T follicular helper cell (primary cell): Measurements from ENCODE around the gene CSNK1D.
A peak's percentile ranks its signal among the peaks of the same experiment; 100 is the strongest.

Experiments
- DNase-seq: peaks from one replicate; pipeline ENCODE4 v3.0.0-alpha.2; 2020; ENCODE audit warnings: low read depth

CSNK1D gene

GRCh38 chr17:82310877-82311276, 37.4 kb upstream of the CSNK1D start:
- DNase-seq = no peak

DNA sequence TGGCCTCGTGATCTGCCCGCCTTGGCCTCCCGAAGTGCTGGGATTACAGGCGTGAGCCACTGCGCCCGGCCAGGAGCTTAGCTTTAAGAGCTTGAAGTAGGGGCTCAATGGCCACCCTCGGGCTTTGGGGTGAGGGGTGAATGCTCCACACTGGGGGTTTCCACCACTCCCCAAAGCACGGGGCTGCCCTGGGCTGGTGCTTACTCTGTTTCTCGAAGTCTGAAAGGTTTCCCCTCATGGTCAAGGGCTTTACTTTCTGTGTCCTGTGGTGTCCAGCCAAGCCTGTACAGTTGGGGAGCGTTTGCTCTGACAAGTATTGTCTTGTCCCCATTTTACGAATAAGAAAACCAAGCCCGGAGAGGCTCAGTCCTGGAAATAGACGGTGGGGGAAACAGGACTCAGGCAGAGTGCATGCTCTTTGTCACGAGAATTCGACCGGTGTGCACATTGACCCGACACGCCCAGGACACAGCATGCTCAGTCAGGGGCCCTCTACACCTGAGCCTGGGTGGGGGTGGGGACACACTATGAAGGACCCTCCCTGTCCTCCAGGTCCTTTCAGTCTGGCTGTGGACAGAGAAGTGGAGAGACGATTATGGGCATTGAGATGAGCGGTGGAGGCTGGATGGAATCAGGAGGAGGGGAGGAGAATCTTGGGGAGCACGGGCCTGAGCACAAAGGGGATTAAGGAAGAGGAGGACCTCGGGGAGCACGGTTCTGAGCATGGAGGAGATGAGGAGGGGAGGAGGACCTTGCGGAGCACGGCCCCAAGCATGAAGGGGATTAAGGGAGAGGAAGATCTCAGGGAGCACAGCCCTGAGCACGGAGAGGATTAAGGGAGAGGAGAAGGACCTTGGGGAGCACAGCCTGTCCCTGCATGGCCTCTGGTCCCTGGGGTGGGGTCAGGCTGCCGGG, 36.4 kb upstream of the CSNK1D start:
- no peak for DNase-seq

DNA sequence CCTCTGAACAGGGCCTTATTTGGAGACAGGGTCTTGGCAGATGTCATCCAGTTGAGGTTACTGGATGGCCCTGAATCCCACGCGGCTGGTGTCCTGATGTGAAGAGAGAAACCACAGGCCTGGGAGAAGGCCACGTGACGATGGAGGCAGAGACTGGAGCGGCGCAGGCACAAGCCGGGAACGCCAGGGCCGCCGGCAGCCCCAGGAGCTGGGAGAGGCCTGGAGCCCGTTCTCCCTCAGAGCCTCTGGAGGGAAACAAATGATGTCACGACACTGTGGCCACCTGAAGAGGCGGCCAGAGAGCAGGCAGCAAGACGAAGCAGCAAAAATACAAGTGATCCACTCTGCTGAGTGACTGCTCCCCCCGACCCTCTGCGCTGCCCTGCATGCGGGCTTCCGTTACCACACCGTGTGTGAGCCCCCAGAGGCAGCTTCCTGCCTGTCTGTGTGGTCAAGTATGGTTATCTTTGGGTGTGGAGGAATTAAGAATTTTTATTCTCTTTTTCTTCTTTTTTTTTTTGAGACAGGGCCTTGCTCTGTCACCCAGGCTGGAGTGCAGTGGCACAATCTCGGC, 32.3 kb upstream of the CSNK1D start:
- no peak for DNase-seq

- DNase-seq = no peak
Measured at GRCh38 chr17:82304826-82305726, 31.6 kb upstream of the CSNK1D start.

GRCh38 chr17:82303944-82304808, 30.7 kb upstream of the CSNK1D start:
- no peak for DNase-seq

- no peak for DNase-seq
Measured at GRCh38 chr17:82302991-82303943, 29.8 kb upstream of the CSNK1D start.

DNA sequence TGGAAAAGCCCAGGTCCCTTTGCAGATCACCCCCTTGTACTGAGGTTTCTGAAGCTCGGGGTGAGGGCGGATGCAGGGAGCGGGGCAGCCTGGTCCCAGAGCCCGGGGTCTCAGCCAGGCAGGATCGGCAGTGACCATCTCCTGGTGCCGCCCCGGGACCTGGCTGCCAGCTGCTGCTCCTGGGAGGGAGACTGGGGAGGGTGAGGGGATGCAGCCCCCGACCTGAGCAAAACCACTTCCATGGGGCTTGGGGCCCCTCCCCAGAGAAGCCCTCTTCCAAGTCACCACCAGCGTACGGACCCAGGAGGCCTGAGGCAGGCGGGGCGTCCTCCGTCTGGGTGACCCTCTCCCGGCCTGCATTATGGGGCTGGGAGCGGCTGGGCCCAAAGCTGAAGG, 29.1 kb upstream of the CSNK1D start:
- DNase-seq = no peak

DNA sequence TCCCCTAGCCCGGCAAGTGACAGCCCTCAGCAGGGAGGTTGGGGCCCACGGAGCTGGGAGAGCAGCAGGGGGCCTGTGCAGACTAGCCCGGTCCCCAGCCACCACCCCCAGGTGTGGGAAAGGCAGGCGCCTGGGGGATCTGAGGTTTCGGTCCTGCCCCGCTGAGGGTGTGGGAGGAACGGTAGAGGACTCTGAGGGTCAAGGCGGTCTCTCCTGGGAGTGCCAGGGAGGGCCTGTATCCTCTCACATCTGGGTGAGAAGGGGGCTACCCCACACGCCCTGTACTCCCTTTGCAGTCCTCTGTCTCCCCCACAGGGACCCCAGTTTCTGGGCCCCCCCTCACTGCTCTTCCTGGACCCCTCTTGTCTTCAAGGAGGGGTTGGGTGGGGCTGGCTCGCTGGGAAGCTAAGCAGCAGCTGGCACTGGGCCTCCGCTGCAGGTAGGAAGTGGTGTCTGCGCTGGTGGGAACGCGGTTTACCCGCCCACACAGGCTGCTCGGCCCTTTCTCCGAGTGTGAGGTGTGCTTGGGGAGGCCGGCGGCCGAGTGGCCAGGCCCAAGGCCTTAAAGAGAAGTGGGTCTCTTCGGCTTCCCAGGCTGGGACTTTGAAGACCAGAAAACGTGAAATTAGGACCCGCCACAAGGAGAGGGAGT, 28.5 kb upstream of the CSNK1D start:
- DNase-seq = no peak

DNA sequence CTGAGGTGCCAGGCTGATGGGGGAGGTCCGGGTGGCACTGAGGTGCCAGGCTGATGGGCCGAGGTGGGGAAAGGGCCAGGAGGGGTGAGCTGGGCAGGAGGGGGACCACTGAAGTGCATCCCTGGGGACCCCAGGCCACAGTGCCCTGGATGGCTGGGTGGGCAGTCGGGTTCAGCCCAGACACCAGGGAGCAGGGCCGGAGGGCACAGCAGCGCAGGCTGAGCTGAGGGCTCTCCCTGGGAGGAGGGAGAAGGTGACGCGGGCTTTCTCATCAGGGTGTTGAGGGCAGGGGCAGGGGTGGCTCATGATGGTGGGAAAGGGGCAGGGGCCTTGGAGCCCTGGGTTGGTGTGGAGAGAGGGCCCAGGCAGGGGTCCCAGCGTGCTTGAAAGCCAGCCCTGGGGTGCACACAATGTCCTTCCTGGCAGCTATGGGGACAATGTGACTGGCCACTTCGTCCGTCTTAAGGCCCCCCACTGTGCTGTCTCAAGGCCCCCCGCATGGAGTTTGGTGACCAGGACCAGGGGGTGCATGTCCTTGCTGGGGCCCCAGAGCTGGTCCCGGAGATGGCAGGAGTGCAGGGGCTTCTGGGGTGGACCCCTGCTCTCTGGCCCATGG, 27.9 kb upstream of the CSNK1D start:
- DNase-seq = no peak

DNA sequence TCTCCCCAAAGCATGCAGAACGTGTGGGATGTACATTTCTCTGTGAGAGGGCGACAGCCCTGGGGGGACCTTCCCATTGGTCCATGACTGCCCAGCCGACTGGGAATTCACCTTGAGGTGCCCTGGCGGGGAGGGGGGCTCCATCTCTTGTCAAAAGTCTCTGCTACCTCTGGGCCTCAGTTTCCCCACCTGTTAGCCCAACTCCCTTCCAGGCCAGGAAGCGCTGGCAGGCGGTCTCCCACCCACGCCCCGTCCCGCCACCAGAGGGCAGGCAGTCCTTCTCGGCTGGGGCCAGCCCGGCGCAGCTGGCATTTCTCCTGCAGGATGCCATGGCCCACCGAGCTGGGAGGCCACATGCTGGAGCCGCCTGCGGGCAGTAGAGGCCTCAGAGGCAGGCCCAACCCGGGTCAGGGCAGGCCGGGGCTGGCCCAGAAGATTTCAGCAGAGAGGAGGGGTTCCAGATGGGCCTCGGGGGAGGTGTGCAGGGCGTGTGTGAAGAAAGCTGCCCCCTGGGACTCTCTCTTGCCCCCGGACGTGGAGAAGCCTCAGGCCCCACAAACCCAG, 27.3 kb upstream of the CSNK1D start:
- peak; percentile 48 for DNase-seq

- no peak for DNase-seq
Measured at GRCh38 chr17:82300228-82300627, 26.7 kb upstream of the CSNK1D start.

- DNase-seq = no peak
Measured at GRCh38 chr17:82299452-82299851, 26.0 kb upstream of the CSNK1D start.

- no peak for DNase-seq
Measured at GRCh38 chr17:82298538-82299421, 25.3 kb upstream of the CSNK1D start.

GRCh38 chr17:82297714-82298537, 24.4 kb upstream of the CSNK1D start:
- peak; percentile 91 for DNase-seq

DNA sequence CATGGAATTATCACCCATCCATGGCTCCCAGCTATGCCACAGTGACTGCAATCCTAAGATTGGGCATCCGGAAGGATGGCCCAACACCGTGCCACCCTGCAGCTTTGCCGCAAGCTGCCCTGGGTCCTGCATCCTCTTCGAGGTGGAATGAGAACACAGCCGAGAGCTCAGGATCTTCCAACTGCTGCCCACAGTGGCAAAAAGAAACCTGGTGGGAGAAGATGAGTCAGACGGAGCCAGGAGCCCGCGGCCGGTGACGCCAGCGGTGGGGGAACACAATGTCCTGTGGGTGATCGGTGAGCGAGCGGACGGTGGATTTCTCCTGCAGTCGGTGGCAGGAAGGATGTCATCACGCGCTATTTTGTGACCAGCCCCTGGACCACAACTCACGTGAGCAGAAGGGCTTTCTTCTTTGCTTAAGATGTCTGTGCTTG, 23.8 kb upstream of the CSNK1D start:
- DNase-seq = peak; percentile 69

DNA sequence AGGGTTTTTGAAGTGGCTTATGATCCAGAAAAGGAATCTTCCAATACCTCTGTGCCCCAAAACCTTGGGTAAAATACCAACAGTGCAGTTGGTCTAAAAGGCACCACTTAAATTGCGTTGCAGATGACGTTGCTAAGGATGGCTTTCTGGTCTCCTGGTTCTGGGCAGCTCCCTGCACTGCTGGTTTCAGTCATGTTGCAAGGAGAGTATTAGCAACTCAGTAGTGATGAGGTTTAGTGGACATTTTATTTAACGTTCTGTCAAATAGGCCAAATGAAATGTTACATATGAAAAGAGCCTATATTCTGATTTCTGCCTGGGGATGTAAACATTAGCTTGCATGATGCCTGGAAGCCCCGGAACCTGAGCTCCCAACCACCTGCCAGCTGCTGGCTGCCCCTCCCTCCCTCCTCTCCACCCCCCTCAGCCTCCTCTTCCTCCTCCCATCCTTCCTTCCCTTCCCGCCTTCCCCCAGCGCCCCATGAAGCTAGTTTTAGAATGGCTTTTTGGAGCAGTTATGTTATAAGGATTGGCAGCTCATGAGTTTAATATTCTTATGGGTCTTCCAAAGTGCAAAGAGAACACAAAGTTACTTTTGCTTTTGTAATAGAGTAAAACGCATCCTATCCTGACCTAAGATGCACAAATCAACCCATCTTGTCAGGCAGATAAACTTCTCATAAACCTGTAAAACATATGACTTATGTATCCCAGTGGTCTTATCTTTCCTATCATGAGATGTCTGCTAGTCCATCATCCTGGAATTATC, 23.2 kb upstream of the CSNK1D start:
- DNase-seq = no peak
